ENCODE data around the gene ATXN7L1.
"Not testable (repeated sequence)": the region's sequence is repeated elsewhere in the genome, so short reads cannot be mapped to it uniquely, and the experiment has no call there.

ATXN7L1 gene

GRCh38 chr7:105710720-105711119 lies 165.7 kb downstream of the ATXN7L1 start:
- not testable (repeated sequence) for H3K4me3 ChIP-seq (ENCODE audit: low read depth in 1 of 2, low read length in 2 of 2); H3K27ac ChIP-seq (ENCODE audit: low read depth, low read length); H3K9ac ChIP-seq (ENCODE audit: low read depth in 1 of 2, low read length in 2 of 2); H3K36me3 ChIP-seq (ENCODE audit: control insufficient read depth in 1 of 2, insufficient read depth in 2 of 2, low read length in 2 of 2); H3K4me1 ChIP-seq (ENCODE audit: control insufficient read depth in 1 of 2, insufficient read depth in 2 of 2, low read length in 2 of 2); H3K27me3 ChIP-seq (ENCODE audit: control insufficient read depth in 1 of 2, insufficient read depth in 2 of 2, low read length in 2 of 2)
- peaks cover 17 to 24% of the 10 kb centered on the region in 2 donors for H3K9me3 ChIP-seq (ENCODE audit: control insufficient read depth in 1 of 2, low read length in 2 of 2)

- H3K9me3 ChIP-seq (ENCODE audit: control insufficient read depth in 1 of 2, low read length in 2 of 2), result peaks cover 17 to 24% of the 10 kb centered on the region in 2 donors
- H3K4me1 ChIP-seq (ENCODE audit: control insufficient read depth in 1 of 2, insufficient read depth in 2 of 2, low read length in 2 of 2), result no peaks in the 10 kb centered on the region
- H3K36me3 ChIP-seq (ENCODE audit: control insufficient read depth in 1 of 2, insufficient read depth in 2 of 2, low read length in 2 of 2), result peaks cover 0 to 4% of the 10 kb centered on the region in 2 donors
- H3K9ac ChIP-seq (ENCODE audit: low read depth in 1 of 2, low read length in 2 of 2), result no peak overlapping the region
- H3K27me3 ChIP-seq (ENCODE audit: control insufficient read depth in 1 of 2, insufficient read depth in 2 of 2, low read length in 2 of 2), result no peaks in the 10 kb centered on the region
- no peak overlapping the region for H3K4me3 ChIP-seq (ENCODE audit: low read depth in 1 of 2, low read length in 2 of 2)
- no peak overlapping the region for H3K27ac ChIP-seq (ENCODE audit: low read depth, low read length)
Observed at GRCh38 chr7:105708763-105709080, 167.7 kb downstream of the ATXN7L1 start.

GRCh38 chr7:105707967-105708762 lies 168.2 kb downstream of the ATXN7L1 start:
- peaks cover 0 to under 1% of the 10 kb centered on the region in 2 donors for H3K36me3 ChIP-seq (ENCODE audit: control insufficient read depth in 1 of 2, insufficient read depth in 2 of 2, low read length in 2 of 2)
- H3K9me3 ChIP-seq (ENCODE audit: control insufficient read depth in 1 of 2, low read length in 2 of 2), result peaks cover 16 to 23% of the 10 kb centered on the region in 2 donors
- H3K4me1 ChIP-seq (ENCODE audit: control insufficient read depth in 1 of 2, insufficient read depth in 2 of 2, low read length in 2 of 2), result no peaks in the 10 kb centered on the region
- H3K4me3 ChIP-seq (ENCODE audit: low read depth in 1 of 2, low read length in 2 of 2), result no peak overlapping the region
- no peak overlapping the region for H3K27ac ChIP-seq (ENCODE audit: low read depth, low read length)
- no peak overlapping the region for H3K9ac ChIP-seq (ENCODE audit: low read depth in 1 of 2, low read length in 2 of 2)
- no peaks in the 10 kb centered on the region for H3K27me3 ChIP-seq (ENCODE audit: control insufficient read depth in 1 of 2, insufficient read depth in 2 of 2, low read length in 2 of 2)

- no peaks in the 10 kb centered on the region for H3K4me1 ChIP-seq (ENCODE audit: control insufficient read depth in 1 of 2, insufficient read depth in 2 of 2, low read length in 2 of 2)
- H3K9ac ChIP-seq (ENCODE audit: low read depth in 1 of 2, low read length in 2 of 2), result no peak overlapping the region
- H3K9me3 ChIP-seq (ENCODE audit: control insufficient read depth in 1 of 2, low read length in 2 of 2), result peaks cover 12 to 16% of the 10 kb centered on the region in 2 donors
- H3K27ac ChIP-seq (ENCODE audit: low read depth, low read length), result no peak overlapping the region
- no peaks in the 10 kb centered on the region for H3K27me3 ChIP-seq (ENCODE audit: control insufficient read depth in 1 of 2, insufficient read depth in 2 of 2, low read length in 2 of 2)
- no peaks in the 10 kb centered on the region for H3K36me3 ChIP-seq (ENCODE audit: control insufficient read depth in 1 of 2, insufficient read depth in 2 of 2, low read length in 2 of 2)
- no peak overlapping the region for H3K4me3 ChIP-seq (ENCODE audit: low read depth in 1 of 2, low read length in 2 of 2)
Observed at GRCh38 chr7:105707381-105707780, 169.0 kb downstream of the ATXN7L1 start.

GRCh38 chr7:105705427-105705826 lies 171.0 kb downstream of the ATXN7L1 start:
- H3K27me3 ChIP-seq (ENCODE audit: control insufficient read depth in 1 of 2, insufficient read depth in 2 of 2, low read length in 2 of 2), result no peaks in the 10 kb centered on the region
- no peaks in the 10 kb centered on the region for H3K4me1 ChIP-seq (ENCODE audit: control insufficient read depth in 1 of 2, insufficient read depth in 2 of 2, low read length in 2 of 2)
- no peaks in the 10 kb centered on the region for H3K9me3 ChIP-seq (ENCODE audit: control insufficient read depth in 1 of 2, low read length in 2 of 2)
- no peak overlapping the region for H3K27ac ChIP-seq (ENCODE audit: low read depth, low read length)
- no peak overlapping the region for H3K9ac ChIP-seq (ENCODE audit: low read depth in 1 of 2, low read length in 2 of 2)
- H3K36me3 ChIP-seq (ENCODE audit: control insufficient read depth in 1 of 2, insufficient read depth in 2 of 2, low read length in 2 of 2), result no peaks in the 10 kb centered on the region
- H3K4me3 ChIP-seq (ENCODE audit: low read depth in 1 of 2, low read length in 2 of 2), result no peak overlapping the region

GRCh38 chr7:105703207-105703930 lies 173.0 kb downstream of the ATXN7L1 start:
- H3K27ac ChIP-seq (ENCODE audit: low read depth, low read length), result no peak overlapping the region

GRCh38 chr7:105699568-105700236 lies 176.7 kb downstream of the ATXN7L1 start:
- H3K27ac ChIP-seq (ENCODE audit: low read depth, low read length), result no peak overlapping the region
- H3K9me3 ChIP-seq (ENCODE audit: control insufficient read depth in 1 of 2, low read length in 2 of 2), result no peaks in the 10 kb centered on the region
- no peaks in the 10 kb centered on the region for H3K27me3 ChIP-seq (ENCODE audit: control insufficient read depth in 1 of 2, insufficient read depth in 2 of 2, low read length in 2 of 2)
- no peaks in the 10 kb centered on the region for H3K4me1 ChIP-seq (ENCODE audit: control insufficient read depth in 1 of 2, insufficient read depth in 2 of 2, low read length in 2 of 2)
- no peak overlapping the region for H3K9ac ChIP-seq (ENCODE audit: low read depth in 1 of 2, low read length in 2 of 2)
- no peak overlapping the region for H3K4me3 ChIP-seq (ENCODE audit: low read depth in 1 of 2, low read length in 2 of 2)
- H3K36me3 ChIP-seq (ENCODE audit: control insufficient read depth in 1 of 2, insufficient read depth in 2 of 2, low read length in 2 of 2), result no peaks in the 10 kb centered on the region

More at GRCh38 chr7:105703207-105703930, 173.0 kb downstream of the ATXN7L1 start:
- Histone ChIP-seq H3K9me3 (ENCODE audit: control insufficient read depth in 1 of 2, low read length in 2 of 2) (no peaks in the 10 kb centered on the region), H3K4me1 (ENCODE audit: control insufficient read depth in 1 of 2, insufficient read depth in 2 of 2, low read length in 2 of 2) (no peaks in the 10 kb centered on the region), H3K9ac (ENCODE audit: low read depth in 1 of 2, low read length in 2 of 2) (no peak overlapping the region), H3K36me3 (ENCODE audit: control insufficient read depth in 1 of 2, insufficient read depth in 2 of 2, low read length in 2 of 2) (no peaks in the 10 kb centered on the region), H3K4me3 (ENCODE audit: low read depth in 1 of 2, low read length in 2 of 2) (no peak overlapping the region), H3K27me3 (ENCODE audit: control insufficient read depth in 1 of 2, insufficient read depth in 2 of 2, low read length in 2 of 2) (no peaks in the 10 kb centered on the region)

- no peaks in the 10 kb centered on the region for H3K36me3 ChIP-seq (ENCODE audit: control insufficient read depth in 1 of 2, insufficient read depth in 2 of 2, low read length in 2 of 2)
- no peak overlapping the region for H3K9ac ChIP-seq (ENCODE audit: low read depth in 1 of 2, low read length in 2 of 2)
- H3K27me3 ChIP-seq (ENCODE audit: control insufficient read depth in 1 of 2, insufficient read depth in 2 of 2, low read length in 2 of 2), result no peaks in the 10 kb centered on the region
- H3K4me3 ChIP-seq (ENCODE audit: low read depth in 1 of 2, low read length in 2 of 2), result no peak overlapping the region
- H3K4me1 ChIP-seq (ENCODE audit: control insufficient read depth in 1 of 2, insufficient read depth in 2 of 2, low read length in 2 of 2), result no peaks in the 10 kb centered on the region
- no peak overlapping the region for H3K27ac ChIP-seq (ENCODE audit: low read depth, low read length)
- no peaks in the 10 kb centered on the region for H3K9me3 ChIP-seq (ENCODE audit: control insufficient read depth in 1 of 2, low read length in 2 of 2)
Observed at GRCh38 chr7:105698531-105698930, 177.9 kb downstream of the ATXN7L1 start.

GRCh38 chr7:105697753-105698152 lies 178.6 kb downstream of the ATXN7L1 start:
- Histone ChIP-seq H3K36me3 (ENCODE audit: control insufficient read depth in 1 of 2, insufficient read depth in 2 of 2, low read length in 2 of 2) (no peaks in the 10 kb centered on the region), H3K27ac (ENCODE audit: low read depth, low read length) (no peak overlapping the region), H3K27me3 (ENCODE audit: control insufficient read depth in 1 of 2, insufficient read depth in 2 of 2, low read length in 2 of 2) (no peaks in the 10 kb centered on the region), H3K4me1 (ENCODE audit: control insufficient read depth in 1 of 2, insufficient read depth in 2 of 2, low read length in 2 of 2) (peaks cover 0 to under 1% of the 10 kb centered on the region in 2 donors), H3K4me3 (ENCODE audit: low read depth in 1 of 2, low read length in 2 of 2) (no peak overlapping the region), H3K9me3 (ENCODE audit: control insufficient read depth in 1 of 2, low read length in 2 of 2) (no peaks in the 10 kb centered on the region), H3K9ac (ENCODE audit: low read depth in 1 of 2, low read length in 2 of 2) (no peak overlapping the region)

GRCh38 chr7:105697169-105697568 lies 179.2 kb downstream of the ATXN7L1 start:
- H3K36me3 ChIP-seq (ENCODE audit: control insufficient read depth in 1 of 2, insufficient read depth in 2 of 2, low read length in 2 of 2); H3K4me1 ChIP-seq (ENCODE audit: control insufficient read depth in 1 of 2, insufficient read depth in 2 of 2, low read length in 2 of 2): not testable (repeated sequence)

More at GRCh38 chr7:105697169-105697568, 179.2 kb downstream of the ATXN7L1 start:
- H3K9ac ChIP-seq (ENCODE audit: low read depth in 1 of 2, low read length in 2 of 2); H3K9me3 ChIP-seq (ENCODE audit: control insufficient read depth in 1 of 2, low read length in 2 of 2); H3K27me3 ChIP-seq (ENCODE audit: control insufficient read depth in 1 of 2, insufficient read depth in 2 of 2, low read length in 2 of 2); H3K27ac ChIP-seq (ENCODE audit: low read depth, low read length); H3K4me3 ChIP-seq (ENCODE audit: low read depth in 1 of 2, low read length in 2 of 2): not testable (repeated sequence)

All from duodenal mucosa (tissue), 2 donors.